ENCODE data around the gene IL18RAP.
A peak's percentile ranks its signal among the peaks of the same experiment; 100 is the strongest.

Gene IL18RAP

GRCh38 chr2:102401865-102402264, 21.1 kb upstream of the IL18RAP start:
- no peak for ATAC-seq (ENCODE audit: low read depth)
- no peak overlapping the region for H3K27ac Mint-ChIP-seq
- no peaks in the 10 kb centered on the region for H3K27me3 Mint-ChIP-seq
- H3K4me3 Mint-ChIP-seq, result no peak overlapping the region
- H3K9me3 Mint-ChIP-seq, result no peaks in the 10 kb centered on the region
- DNase-seq (ENCODE audit: low spot score in 2 of 2), result no peak
- no peaks in the 10 kb centered on the region for H3K36me3 Mint-ChIP-seq
- no peaks in the 10 kb centered on the region for H3K4me1 Mint-ChIP-seq

- no peak overlapping the region for H3K27ac Mint-ChIP-seq
- no peaks in the 10 kb centered on the region for H3K9me3 Mint-ChIP-seq
- no peak overlapping the region for H3K4me3 Mint-ChIP-seq
- no peak for DNase-seq (ENCODE audit: low spot score in 2 of 2)
- H3K4me1 Mint-ChIP-seq, result no peaks in the 10 kb centered on the region
- no peak for ATAC-seq (ENCODE audit: low read depth)
- H3K36me3 Mint-ChIP-seq, result peaks cover 3% of the 10 kb centered on the region
- H3K27me3 Mint-ChIP-seq, result no peaks in the 10 kb centered on the region
These were observed 12.0 kb upstream of the IL18RAP start for GRCh38 chr2:102410952-102411351.

GRCh38 chr2:102412199-102412598, 10.8 kb upstream of the IL18RAP start:
- H3K4me3 Mint-ChIP-seq, result no peak overlapping the region
- no peaks in the 10 kb centered on the region for H3K9me3 Mint-ChIP-seq
- DNase-seq (ENCODE audit: low spot score in 2 of 2) (no peak), ATAC-seq (ENCODE audit: low read depth) (no peak)
- peaks cover 3% of the 10 kb centered on the region for H3K36me3 Mint-ChIP-seq
- H3K4me1 Mint-ChIP-seq, result no peaks in the 10 kb centered on the region
- no peaks in the 10 kb centered on the region for H3K27me3 Mint-ChIP-seq
- H3K27ac Mint-ChIP-seq, result no peak overlapping the region

- Mint-ChIP-seq H3K9me3 (no peaks in the 10 kb centered on the region), H3K27me3 (no peaks in the 10 kb centered on the region), H3K4me3 (no peak overlapping the region), H3K27ac (peak overlapping the region; percentile 59), H3K4me1 (peaks cover 11% of the 10 kb centered on the region), H3K36me3 (no peaks in the 10 kb centered on the region)
- ATAC-seq (ENCODE audit: low read depth), result no peak
- DNase-seq (ENCODE audit: low spot score in 2 of 2), result no peak
These were observed 5.0 kb upstream of the IL18RAP start for GRCh38 chr2:102417946-102418345.

- H3K27me3 Mint-ChIP-seq, result no peaks in the 10 kb centered on the region
- no peaks in the 10 kb centered on the region for H3K36me3 Mint-ChIP-seq
- H3K4me1 Mint-ChIP-seq, result peaks cover 13% of the 10 kb centered on the region
- no peak for DNase-seq (ENCODE audit: low spot score in 2 of 2)
- H3K9me3 Mint-ChIP-seq, result no peaks in the 10 kb centered on the region
- H3K27ac Mint-ChIP-seq, result peak overlapping the region; percentile 86
- no peak overlapping the region for H3K4me3 Mint-ChIP-seq
- ATAC-seq (ENCODE audit: low read depth), result peak; percentile 86
These were observed 4.5 kb upstream of the IL18RAP start for GRCh38 chr2:102418421-102418961.

DNA sequence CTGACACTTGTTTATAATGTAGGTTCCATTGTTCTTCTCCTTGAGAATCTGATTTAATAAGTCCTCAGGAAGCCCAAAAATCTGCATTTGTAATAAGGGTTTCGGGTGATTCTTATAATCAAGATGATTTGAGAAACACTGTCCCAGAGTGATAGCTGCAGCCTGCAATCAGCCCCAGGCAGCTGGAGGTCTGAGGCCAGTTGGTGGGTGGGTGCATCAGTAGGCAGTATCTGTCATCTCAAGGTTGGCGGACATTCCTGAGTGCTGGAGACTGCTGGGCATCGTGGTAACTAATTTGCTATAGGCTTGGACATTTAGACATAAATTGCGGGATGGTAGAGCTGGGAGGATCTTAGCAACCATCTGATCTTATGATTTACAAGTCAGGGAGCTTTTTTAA, 2.7 kb upstream of the IL18RAP start:
- Mint-ChIP-seq H3K36me3 (no peaks in the 10 kb centered on the region), H3K27ac (no peak overlapping the region), H3K9me3 (no peaks in the 10 kb centered on the region), H3K27me3 (no peaks in the 10 kb centered on the region), H3K4me3 (no peak overlapping the region), H3K4me1 (peaks cover 21% of the 10 kb centered on the region)
- no peak for ATAC-seq (ENCODE audit: low read depth)
- DNase-seq (ENCODE audit: low spot score in 2 of 2), result no peak

GRCh38 chr2:102421890-102422759, 835 bp upstream of the IL18RAP start:
- no peak for ATAC-seq (ENCODE audit: low read depth)
- no peaks in the 10 kb centered on the region for H3K36me3 Mint-ChIP-seq
- no peak overlapping the region for H3K27ac Mint-ChIP-seq
- H3K4me3 Mint-ChIP-seq, result no peak overlapping the region
- no peaks in the 10 kb centered on the region for H3K9me3 Mint-ChIP-seq
- H3K27me3 Mint-ChIP-seq, result no peaks in the 10 kb centered on the region
- DNase-seq (ENCODE audit: low spot score in 2 of 2), result no peak
- peaks cover 31% of the 10 kb centered on the region for H3K4me1 Mint-ChIP-seq

DNA sequence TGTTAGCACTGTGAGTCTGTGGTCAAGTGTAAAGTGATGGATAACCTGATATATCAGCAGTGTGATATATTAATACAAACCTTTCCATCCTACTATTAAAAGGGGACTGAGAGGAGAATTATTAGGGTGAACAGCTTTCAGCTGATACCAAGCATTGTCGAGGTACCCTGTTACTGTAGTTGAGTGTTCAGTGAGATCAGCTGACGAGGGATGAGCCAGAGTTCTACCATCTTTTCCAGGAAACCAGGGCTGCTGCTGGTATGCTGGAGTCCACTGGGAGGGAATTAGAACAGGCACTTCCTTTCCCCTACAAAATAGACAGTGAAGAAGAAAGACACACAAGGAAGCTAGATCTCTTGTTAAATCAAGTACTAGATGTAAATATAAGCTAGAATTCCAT, 408 bp downstream of the IL18RAP start:
- no peak overlapping the region for H3K27ac Mint-ChIP-seq
- no peaks in the 10 kb centered on the region for H3K27me3 Mint-ChIP-seq
- no peaks in the 10 kb centered on the region for H3K9me3 Mint-ChIP-seq
- ATAC-seq (ENCODE audit: low read depth) (no peak), DNase-seq (ENCODE audit: low spot score in 2 of 2) (no peak)
- no peaks in the 10 kb centered on the region for H3K36me3 Mint-ChIP-seq
- H3K4me1 Mint-ChIP-seq, result peaks cover 26% of the 10 kb centered on the region
- no peak overlapping the region for H3K4me3 Mint-ChIP-seq

- DNase-seq (ENCODE audit: low spot score in 2 of 2) (peak in 1 of 2 donors; percentile 26), ATAC-seq (ENCODE audit: low read depth) (peak; percentile 94)
- H3K4me1 Mint-ChIP-seq, result peaks cover 24% of the 10 kb centered on the region
- H3K36me3 Mint-ChIP-seq, result no peaks in the 10 kb centered on the region
- no peak overlapping the region for H3K4me3 Mint-ChIP-seq
- H3K27me3 Mint-ChIP-seq, result no peaks in the 10 kb centered on the region
- H3K27ac Mint-ChIP-seq, result peak overlapping the region; percentile 65
- H3K9me3 Mint-ChIP-seq, result no peaks in the 10 kb centered on the region
These were observed 1.8 kb downstream of the IL18RAP start for GRCh38 chr2:102424754-102425153.

DNA sequence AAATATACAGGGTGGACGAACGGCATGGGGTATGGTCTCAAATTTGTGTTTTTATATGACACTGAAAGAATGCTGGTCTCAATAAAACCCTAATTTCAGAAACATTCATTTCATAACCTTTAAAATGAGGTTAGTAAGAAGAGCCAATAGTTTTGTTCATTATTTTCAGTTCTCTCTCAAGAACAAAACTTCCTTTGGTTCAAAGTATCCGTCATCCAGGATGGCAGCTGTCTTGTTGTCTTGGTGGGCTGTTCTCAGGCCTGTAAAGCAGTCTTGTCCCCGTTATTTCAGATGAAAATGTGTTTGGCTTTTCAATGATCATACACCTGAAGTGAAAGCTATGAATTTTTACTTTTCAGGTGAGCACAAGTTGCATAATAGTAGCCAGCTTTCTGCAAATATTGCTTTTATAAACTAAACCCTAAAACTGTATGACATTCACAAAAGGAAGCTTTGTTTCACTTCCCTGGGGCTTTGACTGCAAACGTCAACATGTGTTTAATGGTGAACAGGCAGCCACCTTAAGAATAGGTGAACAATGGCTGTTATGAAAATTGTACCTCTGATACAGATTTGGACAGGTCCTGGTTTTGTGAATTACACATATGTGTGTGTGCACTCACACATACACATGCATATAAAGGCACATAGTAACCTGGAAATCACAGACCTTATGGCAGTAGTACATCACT, 2.6 kb downstream of the IL18RAP start:
- peaks cover 28% of the 10 kb centered on the region for H3K4me1 Mint-ChIP-seq
- no peaks in the 10 kb centered on the region for H3K9me3 Mint-ChIP-seq
- H3K4me3 Mint-ChIP-seq, result no peak overlapping the region
- H3K36me3 Mint-ChIP-seq, result no peaks in the 10 kb centered on the region
- DNase-seq (ENCODE audit: low spot score in 2 of 2), result no peak
- no peaks in the 10 kb centered on the region for H3K27me3 Mint-ChIP-seq
- H3K27ac Mint-ChIP-seq, result peak overlapping the region; percentile 78
- ATAC-seq (ENCODE audit: low read depth), result peak; percentile 54

GRCh38 chr2:102427249-102427648, 4.3 kb downstream of the IL18RAP start:
- Mint-ChIP-seq H3K4me1 (peaks cover 29% of the 10 kb centered on the region), H3K9me3 (no peaks in the 10 kb centered on the region), H3K36me3 (no peaks in the 10 kb centered on the region)

GRCh38 chr2:102428573-102428972, 5.6 kb downstream of the IL18RAP start:
- Mint-ChIP-seq H3K4me3 (no peak overlapping the region), H3K27ac (no peak overlapping the region), H3K9me3 (no peaks in the 10 kb centered on the region), H3K4me1 (peaks cover 23% of the 10 kb centered on the region), H3K36me3 (no peaks in the 10 kb centered on the region), H3K27me3 (no peaks in the 10 kb centered on the region)
- DNase-seq (ENCODE audit: low spot score in 2 of 2), result no peak
- ATAC-seq (ENCODE audit: low read depth), result no peak

More at GRCh38 chr2:102427249-102427648, 4.3 kb downstream of the IL18RAP start:
- H3K27me3 Mint-ChIP-seq, result no peaks in the 10 kb centered on the region
- no peak for DNase-seq (ENCODE audit: low spot score in 2 of 2)
- H3K4me3 Mint-ChIP-seq, result no peak overlapping the region
- H3K27ac Mint-ChIP-seq, result no peak overlapping the region
- no peak for ATAC-seq (ENCODE audit: low read depth)

DNA sequence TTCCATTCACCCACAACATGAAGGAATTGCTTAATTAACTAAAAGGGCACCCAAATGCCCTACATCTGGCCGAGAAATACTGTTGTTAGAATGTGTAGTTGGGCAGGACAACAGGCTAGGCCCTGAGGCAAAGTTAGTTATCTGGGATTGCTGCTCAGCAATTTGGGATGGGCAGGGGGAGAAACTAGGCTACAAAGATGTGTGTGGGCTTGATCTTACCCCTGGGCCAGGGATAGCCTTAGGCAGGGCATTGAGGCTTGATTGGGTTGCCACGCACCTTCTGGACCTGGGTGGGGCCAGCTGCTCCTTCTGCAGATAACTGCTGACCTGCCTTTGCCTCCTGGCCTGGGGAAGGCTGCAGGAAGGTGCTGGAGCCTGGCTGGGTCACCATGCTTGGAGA, 9.4 kb downstream of the IL18RAP start:
- H3K27me3 Mint-ChIP-seq, result no peaks in the 10 kb centered on the region
- ATAC-seq (ENCODE audit: low read depth), result no peak
- H3K4me1 Mint-ChIP-seq, result peaks cover 16% of the 10 kb centered on the region
- no peaks in the 10 kb centered on the region for H3K36me3 Mint-ChIP-seq
- H3K4me3 Mint-ChIP-seq, result no peak overlapping the region
- DNase-seq (ENCODE audit: low spot score in 2 of 2), result no peak
- H3K27ac Mint-ChIP-seq, result no peak overlapping the region
- no peaks in the 10 kb centered on the region for H3K9me3 Mint-ChIP-seq

GRCh38 chr2:102433973-102434654, 11.2 kb downstream of the IL18RAP start:
- no peaks in the 10 kb centered on the region for H3K9me3 Mint-ChIP-seq
- H3K27ac Mint-ChIP-seq, result no peak overlapping the region
- H3K36me3 Mint-ChIP-seq, result no peaks in the 10 kb centered on the region
- peaks cover 16% of the 10 kb centered on the region for H3K4me1 Mint-ChIP-seq
- H3K4me3 Mint-ChIP-seq, result no peak overlapping the region
- DNase-seq (ENCODE audit: low spot score in 2 of 2), result no peak
- ATAC-seq (ENCODE audit: low read depth), result no peak
- no peaks in the 10 kb centered on the region for H3K27me3 Mint-ChIP-seq
